Right ventricle myocardium inferior (tissue), 1 donor: ENCODE measurements around the gene ATP13A1. TPM values are rescaled to one million over a fixed set of nuclear protein-coding genes. Genes with fewer than 3 reads are reported as not detected.
A peak's percentile ranks its signal among the peaks of the same experiment; 100 is the strongest.
"Not testable (repeated sequence)": the region's sequence is repeated elsewhere in the genome, so short reads cannot be mapped to it uniquely, and the experiment has no call there.

Source experiments
- ATAC-seq: fragments of 200-7000 bp; cut with Tn5 transposase; one replicate; pipeline ENCODE4 v1.9.1; 2020; ENCODE audit warnings: mild to moderate bottlenecking, moderate library complexity
- DNase-seq: peaks from one replicate; pipeline ENCODE4 v3.0.0; 2021; ENCODE audit errors: missing footprints
- intact Hi-C: fragments of 100-400 bp; cut with DNase I; formaldehyde crosslinking; loops from one replicate; pipeline ENCODE4 v1.11.0; 2022
- total RNA-seq: library from RNA; stranded (reverse); fragmentation: NEBNext Ultra II Directional; extraction: Animal tissue kit (Norgen Biotek cat#: 25700); gene quantifications from one replicate; pipeline ENCODE4 v1.2.1, GENCODE V29; 2021
- donor health status: DM: no; HTN: yes; CAD: no; lungs with severe emphysema.

ATP13A1 gene
- total RNA-seq, 1 donor from 2014 or later: 20.1 TPM

GRCh38 chr19:19630062-19630414 is 33.4 kb downstream of the ATP13A1 start:
- no peak for ATAC-seq
- DNase-seq: no peak
- intact Hi-C loops: no loop called here

DNA sequence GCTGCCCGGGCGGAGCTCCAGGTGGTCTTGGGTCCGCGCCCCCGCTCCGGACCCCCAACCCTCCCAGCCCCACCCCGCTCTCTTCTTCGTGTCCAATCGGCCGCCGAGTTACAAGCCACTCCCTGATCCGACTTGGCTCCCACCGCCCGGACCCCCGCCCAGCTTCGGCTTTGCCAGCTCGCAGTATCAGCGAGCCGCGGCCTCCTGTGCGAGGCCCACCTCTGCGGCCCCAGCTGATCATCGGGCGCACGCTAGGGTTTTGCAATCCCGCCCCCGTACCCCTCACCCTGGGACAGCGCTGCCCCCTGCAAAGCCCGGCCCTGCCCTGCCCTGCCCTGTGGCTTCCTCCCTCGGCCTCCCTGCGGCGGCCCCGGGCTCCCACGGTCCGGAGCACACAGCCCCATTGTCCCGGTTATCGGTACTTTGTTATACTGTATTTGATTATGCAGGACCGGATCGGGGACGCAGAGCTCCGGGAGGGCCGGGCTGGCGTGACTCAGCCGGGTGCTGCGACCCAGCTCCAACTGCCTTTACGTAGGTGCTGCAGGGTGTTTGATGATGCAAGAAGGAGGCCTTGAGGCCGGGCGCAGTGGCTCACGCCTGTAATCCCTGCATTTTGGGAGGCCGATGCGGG is 34.9 kb downstream of the ATP13A1 start:
- DNase-seq: no peak
- peak; percentile 34 for ATAC-seq
- intact Hi-C loops: no loop called here

GRCh38 chr19:19627621-19628500 is 35.6 kb downstream of the ATP13A1 start, which contains the start of gene LPAR2:
Gene LPAR2, minus strand, starts transcription at chr19:19628220. Its CDS starts 945 bp downstream, at chr19:19627275.
- DNase-seq (no peak), ATAC-seq (peak; percentile 56)
- intact Hi-C loops: no loop called here

GRCh38 chr19:19626516-19627472 is 36.7 kb downstream of the ATP13A1 start:
- intact Hi-C loops: no loop called here
- DNase-seq: no peak
- ATAC-seq: no peak

DNA sequence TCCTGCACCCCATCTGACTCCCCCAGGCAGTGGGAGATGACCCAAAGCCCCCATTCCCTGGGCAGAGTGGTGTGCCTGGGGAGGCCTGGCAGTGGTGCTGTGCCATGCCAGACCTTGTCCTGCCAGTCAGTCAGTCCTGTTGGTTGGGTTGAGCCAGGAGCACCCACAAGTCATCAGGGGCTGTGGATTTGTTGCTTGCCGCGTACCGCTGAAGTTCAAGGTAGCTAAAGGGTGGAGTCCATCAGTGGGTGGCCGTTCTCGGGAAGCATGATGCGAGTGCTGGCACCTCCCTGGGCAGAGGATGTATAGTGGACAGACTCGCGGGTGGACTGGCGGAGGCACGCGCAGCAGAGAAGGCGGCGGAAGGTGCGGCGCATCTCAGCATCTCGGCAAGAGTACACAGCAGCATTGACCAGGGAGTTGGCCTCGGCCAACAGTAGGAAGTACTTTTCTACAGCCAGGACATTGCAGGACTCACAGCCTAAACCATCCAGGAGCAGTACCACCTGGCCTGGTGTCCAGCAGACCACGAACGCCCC is 39.4 kb downstream of the ATP13A1 start:
- no peak for DNase-seq
- ATAC-seq: no peak
- intact Hi-C loops: no loop called here

- ATAC-seq: no peak
- intact Hi-C loops: no loop called here
- DNase-seq: no peak
Measured at GRCh38 chr19:19623383-19623782, 40.1 kb downstream of the ATP13A1 start.

DNA sequence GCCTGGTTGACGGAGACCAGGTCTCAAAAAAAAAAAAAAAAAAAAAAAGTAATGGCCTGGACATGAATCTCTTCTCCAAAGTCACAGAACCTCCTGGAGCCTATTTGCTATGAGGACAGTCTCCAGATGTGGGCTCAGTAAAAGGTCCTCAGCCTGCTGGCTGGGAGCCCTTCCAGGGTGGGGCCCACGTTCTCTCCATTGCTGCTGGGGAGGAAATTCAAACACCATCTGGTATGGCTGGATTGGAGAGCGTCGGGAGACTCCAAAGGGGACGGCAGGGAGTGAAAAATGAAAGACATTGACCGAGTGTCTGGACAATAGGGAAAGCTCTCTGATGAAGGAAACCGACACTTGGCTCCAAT is 43.6 kb downstream of the ATP13A1 start:
- ATAC-seq (no peak), DNase-seq (no peak)
- intact Hi-C loops: no loop called here

- intact Hi-C loops: no loop called here
- ATAC-seq (no peak), DNase-seq (no peak)
Measured at GRCh38 chr19:19619181-19619848, 44.2 kb downstream of the ATP13A1 start.

- intact Hi-C loops: no loop called here
- peak; percentile 97 for DNase-seq
- peak; percentile 95 for ATAC-seq
Measured at GRCh38 chr19:19618219-19619051, 45.0 kb downstream of the ATP13A1 start, which contains the start of gene PBX4. Gene PBX4, minus strand, starts transcription at chr19:19618687. Its CDS starts 58 bp downstream, at chr19:19618629.

DNA sequence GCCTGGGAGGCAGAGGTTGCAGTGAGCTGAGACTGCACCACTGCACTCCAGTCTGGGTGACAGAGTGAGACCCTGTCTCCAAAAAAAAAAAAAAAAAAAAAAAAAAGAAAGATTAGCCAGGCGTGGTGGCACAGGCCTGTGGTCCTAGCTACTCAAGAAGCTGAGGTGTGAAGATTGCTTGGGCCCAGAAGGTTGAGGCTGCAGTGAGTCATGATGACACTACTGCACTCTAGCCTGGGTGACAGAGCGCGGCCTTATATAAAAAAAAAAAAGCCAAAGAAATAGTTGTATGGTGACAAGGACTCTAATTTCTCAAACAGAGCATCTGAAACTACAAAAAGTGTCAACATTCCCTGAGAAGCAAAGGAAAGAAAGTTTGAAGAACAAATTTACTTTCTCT is 48.4 kb downstream of the ATP13A1 start:
- DNase-seq (no peak), ATAC-seq (no peak)
- intact Hi-C loops: no loop called here

DNA sequence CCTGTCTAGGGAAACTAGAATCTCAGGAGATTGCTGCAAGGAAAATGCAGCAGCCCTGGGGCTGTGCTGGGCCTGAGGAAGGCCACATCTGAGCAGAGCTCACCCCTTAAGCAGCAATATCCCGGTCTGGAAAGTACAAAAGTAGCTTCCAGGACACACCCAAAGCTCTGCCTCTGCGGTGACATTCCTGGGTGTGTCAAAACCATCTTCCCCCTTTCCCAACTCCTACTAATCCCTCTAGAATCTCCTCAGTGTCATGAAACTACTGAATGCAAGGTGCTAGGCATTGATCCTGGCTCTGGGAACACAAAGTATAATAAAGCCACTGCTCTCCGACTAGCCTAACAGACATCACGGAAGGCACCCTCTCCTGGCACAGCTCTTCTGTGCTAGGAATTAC is 50.0 kb downstream of the ATP13A1 start:
- ATAC-seq (no peak), DNase-seq (no peak)
- intact Hi-C loops: no loop called here

DNA sequence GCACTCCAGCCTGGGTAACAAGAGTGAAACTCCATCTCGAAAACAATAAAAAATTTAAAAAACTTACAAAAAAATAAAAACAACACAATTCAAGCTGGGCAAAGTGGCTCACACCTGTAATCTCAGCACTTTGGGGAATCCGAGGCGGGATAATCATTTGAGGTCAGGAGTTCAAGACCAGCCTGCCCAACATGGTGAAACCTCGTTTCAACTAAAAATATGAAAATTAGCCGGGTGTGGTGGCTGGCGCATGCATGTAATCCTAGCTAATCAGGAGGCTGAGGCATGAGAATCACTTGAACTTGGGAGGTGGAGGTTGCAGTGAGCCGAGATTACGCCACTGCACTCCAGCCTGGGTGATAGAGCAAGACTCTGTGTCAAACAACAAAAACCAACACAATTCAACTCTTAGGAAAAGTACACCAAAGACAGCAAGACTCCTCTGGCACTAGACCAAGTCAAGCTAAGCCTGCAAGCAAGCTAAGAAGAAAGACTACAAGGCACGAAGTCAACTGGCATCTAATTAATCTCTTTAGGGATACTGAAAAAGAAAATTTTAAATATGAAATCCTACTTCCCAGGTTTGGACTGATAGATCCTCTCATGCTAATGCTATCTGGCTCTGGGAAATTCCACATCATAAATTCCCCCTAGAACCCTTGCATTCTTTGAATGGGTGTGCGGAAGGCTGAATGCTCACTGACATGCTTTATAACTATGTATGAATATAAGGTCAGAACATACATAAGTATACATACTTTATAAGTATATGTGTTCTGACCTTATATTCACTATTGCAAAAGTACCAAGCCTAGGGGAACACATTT is 52.9 kb downstream of the ATP13A1 start:
- DNase-seq (no peak), ATAC-seq (no peak)
- intact Hi-C loops: no loop called here

DNA sequence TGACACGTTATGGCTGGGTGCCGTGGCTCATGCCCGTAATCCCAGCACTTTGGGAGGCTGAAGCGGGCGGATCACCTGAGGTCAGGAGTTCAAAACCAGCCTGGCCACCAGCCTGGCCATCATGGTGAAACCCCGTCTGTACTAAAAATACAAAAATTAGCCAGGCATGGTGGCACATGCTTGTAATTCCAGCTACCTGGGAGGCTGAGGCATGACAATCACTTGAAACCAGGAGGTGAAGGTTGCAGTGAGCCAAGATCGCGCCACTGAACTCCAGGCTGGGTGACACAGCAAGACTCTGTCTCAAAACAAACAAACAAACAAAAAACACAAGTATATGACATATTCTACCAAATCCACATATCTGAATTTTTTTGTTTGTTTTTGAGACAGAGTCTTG is 56.8 kb downstream of the ATP13A1 start:
- intact Hi-C loops, DNase-seq: not testable (repeated sequence)

GRCh38 chr19:19606021-19606420 is 57.5 kb downstream of the ATP13A1 start:
- intact Hi-C loops: no loop called here
- DNase-seq: no peak
- ATAC-seq: no peak

More for the DNA sequence above, 56.8 kb downstream of the ATP13A1 start:
- not testable (repeated sequence) for ATAC-seq

DNA sequence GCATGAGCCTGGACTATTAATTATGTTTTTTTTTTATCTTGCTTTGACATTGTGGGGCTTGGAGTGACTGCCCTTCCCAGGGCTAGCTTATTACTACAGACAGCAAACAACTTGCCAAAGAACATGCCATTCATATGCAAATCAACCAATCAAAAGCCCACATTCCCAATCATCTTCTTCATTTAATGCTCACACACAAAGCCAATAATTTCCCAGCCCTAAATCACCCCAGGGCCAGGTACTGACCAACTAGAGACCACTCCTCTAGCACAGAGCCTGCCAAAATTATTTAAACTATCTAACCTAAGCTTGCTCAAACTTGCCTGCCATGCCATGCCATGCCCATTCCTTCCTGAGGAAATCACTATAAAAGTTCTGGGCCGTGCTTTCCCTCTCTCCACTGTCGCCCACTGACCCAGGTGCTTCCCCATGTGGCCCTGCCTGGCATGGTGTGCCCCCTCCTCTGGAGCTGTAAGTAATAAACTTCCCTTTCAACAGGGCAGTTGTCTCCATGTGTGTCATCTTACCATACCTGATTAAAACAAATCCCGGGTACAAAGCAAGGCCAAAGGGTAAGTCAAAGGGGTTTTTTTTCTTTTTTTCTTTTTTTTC is 60.7 kb downstream of the ATP13A1 start:
- ATAC-seq (no peak), DNase-seq (no peak)
- intact Hi-C loops: no loop called here

DNA sequence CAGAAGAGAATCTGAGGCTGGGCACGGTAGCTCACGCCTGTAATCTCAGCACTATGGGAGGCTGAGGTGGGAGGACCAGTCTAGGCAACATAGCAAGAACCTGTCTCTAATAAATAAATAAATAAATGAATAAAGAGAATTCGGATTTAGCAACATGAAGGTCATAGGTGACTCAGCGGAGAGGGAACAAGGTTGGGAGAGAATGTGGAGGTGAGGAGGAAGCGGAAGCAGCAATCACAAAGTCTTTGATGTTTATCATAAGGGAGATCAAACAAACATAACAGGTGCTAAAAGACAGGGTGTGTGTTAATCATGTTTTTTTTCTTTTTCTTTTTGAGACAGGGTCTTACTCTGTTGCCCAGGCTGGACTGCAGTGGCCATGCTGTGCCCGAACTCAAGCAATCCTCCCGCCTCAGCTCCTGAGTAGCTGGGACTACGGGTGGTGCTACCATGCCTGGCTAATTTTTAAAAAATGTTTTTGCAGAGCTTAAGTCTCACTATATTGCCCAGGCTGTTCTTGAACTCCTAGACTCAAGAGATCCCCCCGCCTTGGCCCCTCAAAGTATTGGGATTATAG is 61.3 kb downstream of the ATP13A1 start:
- intact Hi-C loops: no loop called here
- DNase-seq (no peak), ATAC-seq (no peak)
